ENCODE data around the gene TNS2. TPM values are rescaled to one million over a fixed set of nuclear protein-coding genes. Genes with fewer than 3 reads are reported as not detected.

Gene TNS2
- total and polyA plus RNA-seq, 4 donors: 130 to 412 (median 236) TPM

GRCh38 chr12:53068811-53069585 is 19.1 kb downstream of the TNS2 start:
- Histone ChIP-seq H3K27me3 (ENCODE audit: control insufficient read depth in 1 of 2, insufficient read depth in 2 of 2, low read length in 1 of 2) (no peaks in the 10 kb centered on the region), H3K27ac (ENCODE audit: low read depth in 1 of 2, low read length in 2 of 2) (no peak overlapping the region), H3K4me3 (ENCODE audit: low read length in 2 of 2) (no peak overlapping the region), H3K36me3 (ENCODE audit: control insufficient read depth in 1 of 2, insufficient read depth in 2 of 2, low read length in 1 of 2) (no peaks in the 10 kb centered on the region), H3K4me1 (ENCODE audit: control insufficient read depth in 1 of 2, insufficient read depth in 2 of 2, low read length in 2 of 2) (peaks cover 0 to 3% of the 10 kb centered on the region in 2 donors), H3K9me3 (ENCODE audit: control insufficient read depth, low read length) (no peaks in the 10 kb centered on the region)
- ATAC-seq (ENCODE audit: low FRiP score) (no peak), DNase-seq (peak in 1 of 2 donors; percentile 56)
- intact Hi-C loops (cut with DNase I): loop anchor here (5.0 to 10.0 kb wide), 3 partner anchors 33 to 226 kb away; partner anchors contain the start of genes MYG1 (in 1 of the 2), PFDN5 (in 1 of the 2) and SOAT2 (in 1 of the 2)
- WGBS, 2 donors: 67 to 70% methylated on average over 15 of the region's 15 CpGs

- no peaks in the 10 kb centered on the region for H3K36me3 ChIP-seq (ENCODE audit: control insufficient read depth in 1 of 2, insufficient read depth in 2 of 2, low read length in 1 of 2)
- no peaks in the 10 kb centered on the region for H3K27me3 ChIP-seq (ENCODE audit: control insufficient read depth in 1 of 2, insufficient read depth in 2 of 2, low read length in 1 of 2)
- intact Hi-C loops (cut with DNase I): loop anchor here (5.0 to 10.0 kb wide), 3 partner anchors 32 to 225 kb away; partner anchors contain the start of genes MYG1 (in 1 of the 2), PFDN5 (in 1 of the 2) and SOAT2 (in 1 of the 2)
- H3K9me3 ChIP-seq (ENCODE audit: control insufficient read depth, low read length): no peaks in the 10 kb centered on the region
- no peak overlapping the region for H3K4me3 ChIP-seq (ENCODE audit: low read length in 2 of 2)
- ATAC-seq (ENCODE audit: low FRiP score) (no peak), DNase-seq (peak; percentile 61 to 77)
- peaks cover 0 to 3% of the 10 kb centered on the region in 2 donors for H3K4me1 ChIP-seq (ENCODE audit: control insufficient read depth in 1 of 2, insufficient read depth in 2 of 2, low read length in 2 of 2)
- peak overlapping the region in 1 of 2 donors; percentile 7 for H3K27ac ChIP-seq (ENCODE audit: low read depth in 1 of 2, low read length in 2 of 2)
- WGBS, 2 donors: 63 to 67% methylated on average over 12 of the region's 12 CpGs
Measured at GRCh38 chr12:53069621-53070410, 20.0 kb downstream of the TNS2 start.

GRCh38 chr12:53070877-53071492 is 21.1 kb downstream of the TNS2 start:
- Histone ChIP-seq H3K27ac (ENCODE audit: low read depth in 1 of 2, low read length in 2 of 2) (peak overlapping the region in 1 of 2 donors; percentile 2), H3K4me3 (ENCODE audit: low read length in 2 of 2) (no peak overlapping the region), H3K27me3 (ENCODE audit: control insufficient read depth in 1 of 2, insufficient read depth in 2 of 2, low read length in 1 of 2) (no peaks in the 10 kb centered on the region), H3K9me3 (ENCODE audit: control insufficient read depth, low read length) (no peaks in the 10 kb centered on the region), H3K4me1 (ENCODE audit: control insufficient read depth in 1 of 2, insufficient read depth in 2 of 2, low read length in 2 of 2) (peaks cover 0 to 3% of the 10 kb centered on the region in 2 donors), H3K36me3 (ENCODE audit: control insufficient read depth in 1 of 2, insufficient read depth in 2 of 2, low read length in 1 of 2) (peaks cover 0 to 3% of the 10 kb centered on the region in 2 donors)
- peak in 1 of 2 donors; percentile 64 for DNase-seq
- WGBS, 2 donors: 65 to 69% methylated on average over 7 of the region's 7 CpGs
- intact Hi-C loops (cut with DNase I): no loop called here
- no peak for ATAC-seq (ENCODE audit: low FRiP score)

- no peak overlapping the region for H3K4me3 ChIP-seq (ENCODE audit: low read length in 2 of 2)
- WGBS, 2 donors: 22 to 27% methylated on average over 11 of the region's 11 CpGs
- no peaks in the 10 kb centered on the region for H3K9me3 ChIP-seq (ENCODE audit: control insufficient read depth, low read length)
- intact Hi-C loops (cut with DNase I): no loop called here
- peaks cover 0 to 3% of the 10 kb centered on the region in 2 donors for H3K36me3 ChIP-seq (ENCODE audit: control insufficient read depth in 1 of 2, insufficient read depth in 2 of 2, low read length in 1 of 2)
- ATAC-seq (ENCODE audit: low FRiP score) (peak; percentile 74), DNase-seq (peak; percentile 81 to 90)
- peaks cover 0 to 3% of the 10 kb centered on the region in 2 donors for H3K4me1 ChIP-seq (ENCODE audit: control insufficient read depth in 1 of 2, insufficient read depth in 2 of 2, low read length in 2 of 2)
- H3K27me3 ChIP-seq (ENCODE audit: control insufficient read depth in 1 of 2, insufficient read depth in 2 of 2, low read length in 1 of 2): no peaks in the 10 kb centered on the region
- peak overlapping the region; percentile 46 to 50 for H3K27ac ChIP-seq (ENCODE audit: low read depth in 1 of 2, low read length in 2 of 2)
Measured at GRCh38 chr12:53071591-53072551, 22.0 kb downstream of the TNS2 start.

GRCh38 chr12:53073881-53074280 is 24.0 kb downstream of the TNS2 start:
- Histone ChIP-seq H3K27me3 (ENCODE audit: control insufficient read depth in 1 of 2, insufficient read depth in 2 of 2, low read length in 1 of 2) (no peaks in the 10 kb centered on the region), H3K27ac (ENCODE audit: low read depth in 1 of 2, low read length in 2 of 2) (no peak overlapping the region), H3K9me3 (ENCODE audit: control insufficient read depth, low read length) (no peaks in the 10 kb centered on the region), H3K4me1 (ENCODE audit: control insufficient read depth in 1 of 2, insufficient read depth in 2 of 2, low read length in 2 of 2) (peaks cover 2 to 6% of the 10 kb centered on the region in 2 donors), H3K4me3 (ENCODE audit: low read length in 2 of 2) (no peak overlapping the region), H3K36me3 (ENCODE audit: control insufficient read depth in 1 of 2, insufficient read depth in 2 of 2, low read length in 1 of 2) (peaks cover 0 to 3% of the 10 kb centered on the region in 2 donors)
- peak in 1 of 2 donors; percentile 22 for DNase-seq
- WGBS, 2 donors: 25 to 30% methylated on average over 6 of the region's 6 CpGs
- intact Hi-C loops (cut with DNase I): no loop called here
- ATAC-seq (ENCODE audit: low FRiP score): no peak

- DNase-seq (peak in 1 of 2 donors; percentile 67), ATAC-seq (ENCODE audit: low FRiP score) (no peak)
- H3K9me3 ChIP-seq (ENCODE audit: control insufficient read depth, low read length): no peaks in the 10 kb centered on the region
- no peak overlapping the region for H3K4me3 ChIP-seq (ENCODE audit: low read length in 2 of 2)
- peaks cover 2 to 6% of the 10 kb centered on the region in 2 donors for H3K4me1 ChIP-seq (ENCODE audit: control insufficient read depth in 1 of 2, insufficient read depth in 2 of 2, low read length in 2 of 2)
- H3K27me3 ChIP-seq (ENCODE audit: control insufficient read depth in 1 of 2, insufficient read depth in 2 of 2, low read length in 1 of 2): no peaks in the 10 kb centered on the region
- peak overlapping the region in 1 of 2 donors; percentile 12 for H3K27ac ChIP-seq (ENCODE audit: low read depth in 1 of 2, low read length in 2 of 2)
- intact Hi-C loops (cut with DNase I): no loop called here
- peaks cover 0 to 3% of the 10 kb centered on the region in 2 donors for H3K36me3 ChIP-seq (ENCODE audit: control insufficient read depth in 1 of 2, insufficient read depth in 2 of 2, low read length in 1 of 2)
- 89 to 93% methylated on average over 11 of the region's 11 CpGs for WGBS, 2 donors
Measured at GRCh38 chr12:53074283-53074998, 24.6 kb downstream of the TNS2 start.

GRCh38 chr12:53074999-53075370 is 25.1 kb downstream of the TNS2 start:
- no peak overlapping the region for H3K27ac ChIP-seq (ENCODE audit: low read depth in 1 of 2, low read length in 2 of 2)

More at GRCh38 chr12:53074999-53075370, 25.1 kb downstream of the TNS2 start:
- DNase-seq: peak in 1 of 2 donors; percentile 55
- intact Hi-C loops (cut with DNase I): no loop called here
- ATAC-seq (ENCODE audit: low FRiP score): no peak
- H3K4me1 ChIP-seq (ENCODE audit: control insufficient read depth in 1 of 2, insufficient read depth in 2 of 2, low read length in 2 of 2): peaks cover 2 to 6% of the 10 kb centered on the region in 2 donors
- peaks cover 0 to 3% of the 10 kb centered on the region in 2 donors for H3K36me3 ChIP-seq (ENCODE audit: control insufficient read depth in 1 of 2, insufficient read depth in 2 of 2, low read length in 1 of 2)
- H3K9me3 ChIP-seq (ENCODE audit: control insufficient read depth, low read length): no peaks in the 10 kb centered on the region
- WGBS, 2 donors: 81 to 90% methylated on average over 3 of the region's 3 CpGs
- no peaks in the 10 kb centered on the region for H3K27me3 ChIP-seq (ENCODE audit: control insufficient read depth in 1 of 2, insufficient read depth in 2 of 2, low read length in 1 of 2)
- no peak overlapping the region for H3K4me3 ChIP-seq (ENCODE audit: low read length in 2 of 2)

Measured in aorta (tissue), 5 donors.